ENCODE data around the gene HOXC6. TPM values are rescaled to one million over a fixed set of nuclear protein-coding genes. Genes with fewer than 3 reads are reported as not detected.

Gene HOXC6
- total RNA-seq, 6 experiments from 2014 or later = not detected

DNA sequence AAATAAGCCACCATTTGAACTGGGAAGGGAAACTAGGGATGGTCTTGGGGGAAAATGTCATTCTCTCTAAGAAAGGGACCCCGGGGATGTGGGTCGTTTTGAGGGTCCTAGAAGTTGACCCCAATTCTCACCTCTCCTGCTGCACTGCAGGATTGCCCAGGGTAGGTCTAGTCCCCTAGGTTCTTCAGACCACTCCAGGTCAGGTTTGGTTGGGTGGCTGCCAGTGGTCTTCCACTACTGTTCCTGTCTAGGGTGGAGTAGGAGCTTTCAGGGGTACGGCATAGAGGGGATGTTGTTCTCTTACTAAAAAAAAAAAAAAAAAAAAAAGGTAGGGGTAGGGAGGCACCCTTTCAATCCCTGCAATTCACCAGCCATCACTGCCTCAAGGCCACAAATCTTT lies 12.2 kb upstream of the HOXC6 start:
- no peak overlapping the region for H3K27ac ChIP-seq
- 10% methylated on average over 3 of the region's 3 CpGs for WGBS (ENCODE audit: insufficient coverage, low coverage, low lambda C conversion rate, missing lambda C conversion rate)
- H3K4me1 ChIP-seq = peaks cover 0 to 4% (median 0%) of the 10 kb centered on the region in 4 donors
- ATAC-seq = no peak
- H3K9me3 ChIP-seq = no peaks in the 10 kb centered on the region
- no peak for DNase-seq
- peaks cover 0 to 66% of the 10 kb centered on the region in 2 donors for H3K27me3 ChIP-seq
- H3K4me3 ChIP-seq = no peak overlapping the region
- intact Hi-C loops (cut with DNase I) = no loop called here
- no peaks in the 10 kb centered on the region for H3K36me3 ChIP-seq
- TF ChIP-seq CTCF (IDR thresholded peaks at IDR 0.05) (no peak), POLR2A (IDR thresholded peaks at IDR 0.05) (no peak)

DNA sequence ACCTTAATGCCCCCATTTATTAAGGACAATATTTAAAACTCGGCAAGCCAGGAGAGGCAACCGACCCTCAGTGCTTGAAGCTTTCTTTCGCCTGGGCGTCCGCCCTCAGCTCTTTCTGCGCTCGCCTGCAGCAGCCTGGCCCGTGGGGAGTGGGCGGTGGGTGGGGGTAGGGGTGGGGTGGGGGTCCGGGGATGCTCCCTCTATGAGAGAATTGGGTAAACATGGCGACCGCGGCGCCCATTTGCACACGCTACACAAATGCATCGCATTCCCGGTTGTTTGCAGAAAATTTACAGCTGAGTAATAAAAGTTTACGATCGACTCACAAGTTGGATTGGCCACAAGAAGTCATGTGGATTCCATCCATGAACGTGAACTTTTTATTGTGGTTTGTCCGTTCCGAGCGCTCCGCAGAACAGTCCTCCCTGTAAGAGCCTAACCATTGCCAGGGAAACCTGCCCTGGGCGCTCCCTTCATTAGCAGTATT lies 11.7 kb upstream of the HOXC6 start:
- intact Hi-C loops (cut with DNase I) = no loop called here
- no peak for TF ChIP-seq POLR2A (IDR thresholded peaks at IDR 0.05)
- no peak for TF ChIP-seq CTCF (IDR thresholded peaks at IDR 0.05)
- Histone ChIP-seq H3K9me3 (no peaks in the 10 kb centered on the region), H3K27ac (no peak overlapping the region), H3K36me3 (no peaks in the 10 kb centered on the region), H3K4me3 (no peak overlapping the region), H3K27me3 (peaks cover 0 to 69% of the 10 kb centered on the region in 2 donors), H3K4me1 (peaks cover 0 to 4% (median 0%) of the 10 kb centered on the region in 4 donors)
- ATAC-seq (no peak), DNase-seq (no peak)
- 4% methylated on average over 23 of the region's 25 CpGs for WGBS (ENCODE audit: insufficient coverage, low coverage, low lambda C conversion rate, missing lambda C conversion rate)

GRCh38 chr12:54017027-54017788 lies 11.0 kb upstream of the HOXC6 start:
- no peak overlapping the region for H3K27ac ChIP-seq
- H3K27me3 ChIP-seq = peaks cover 0 to 71% of the 10 kb centered on the region in 2 donors
- TF ChIP-seq POLR2A (IDR thresholded peaks at IDR 0.05) (no peak), CTCF (IDR thresholded peaks at IDR 0.05) (no peak)
- no peaks in the 10 kb centered on the region for H3K36me3 ChIP-seq
- peaks cover 0 to 4% (median 0%) of the 10 kb centered on the region in 4 donors for H3K4me1 ChIP-seq
- intact Hi-C loops (cut with DNase I) = no loop called here
- no peak for DNase-seq
- peak in 3 of 4 donors; percentile 33 to 42 (median 34) for ATAC-seq
- H3K9me3 ChIP-seq = no peaks in the 10 kb centered on the region
- H3K4me3 ChIP-seq = peak overlapping the region; percentile 6 to 39 (median 14)
- WGBS (ENCODE audit: insufficient coverage, low coverage, low lambda C conversion rate, missing lambda C conversion rate) = 6% methylated on average over 21 of the region's 24 CpGs

DNA sequence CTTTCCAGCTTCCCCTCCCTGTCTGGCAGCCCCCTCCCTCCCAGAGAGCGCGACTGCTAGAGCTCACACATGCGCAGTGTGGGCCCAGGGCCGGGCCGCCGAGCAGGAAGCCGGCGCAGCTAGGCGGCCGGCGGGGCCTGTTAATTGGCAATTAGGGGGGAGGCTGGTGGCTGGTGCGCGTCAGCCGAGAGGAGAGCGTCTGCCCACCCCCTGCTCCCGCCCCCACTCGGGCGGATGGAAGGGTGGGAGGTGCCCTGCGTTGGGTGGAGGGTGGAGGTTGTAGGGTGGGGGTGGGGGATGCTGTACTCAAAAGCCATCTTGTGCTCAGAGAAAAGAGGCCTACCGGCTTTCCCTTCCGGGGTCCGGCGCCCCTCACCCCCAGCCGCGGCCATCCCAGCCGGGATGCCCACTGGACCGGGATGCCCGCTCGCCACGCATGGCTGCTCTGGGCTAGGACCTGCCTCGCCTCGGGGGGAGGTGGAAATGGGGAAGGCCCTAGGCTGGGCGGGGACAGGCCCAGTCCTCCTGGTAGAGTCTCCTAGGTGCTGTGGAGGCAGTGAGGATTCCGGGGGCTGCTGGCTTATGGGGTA lies 10.3 kb upstream of the HOXC6 start:
- intact Hi-C loops (cut with DNase I) = no loop called here
- H3K4me3 ChIP-seq = peak overlapping the region; percentile 6 to 39 (median 14)
- peaks cover 0 to 4% (median 0%) of the 10 kb centered on the region in 4 donors for H3K4me1 ChIP-seq
- WGBS (ENCODE audit: insufficient coverage, low coverage, low lambda C conversion rate, missing lambda C conversion rate) = 0% methylated on average over 10 of the region's 34 CpGs
- peak in 2 of 3 donors; percentile 68 to 69 for DNase-seq
- peaks cover 0 to 69% of the 10 kb centered on the region in 2 donors for H3K27me3 ChIP-seq
- H3K27ac ChIP-seq = no peak overlapping the region
- peak; percentile 66 to 85 (median 76) for ATAC-seq
- H3K36me3 ChIP-seq = no peaks in the 10 kb centered on the region
- H3K9me3 ChIP-seq = no peaks in the 10 kb centered on the region
- no peak for TF ChIP-seq CTCF (IDR thresholded peaks at IDR 0.05)
- no peak for TF ChIP-seq POLR2A (IDR thresholded peaks at IDR 0.05)
